GM12892 (cell line): ENCODE results near the gene CDC14B.

Experiments used
- POLR2A ChIP-seq: IDR thresholded peaks from 2 replicates; pipeline ENCODE4 v1.6.1; 2011; ENCODE audit warnings: low read depth, low read length, control low read depth
- POLR2AphosphoS5 ChIP-seq: IDR thresholded peaks from 2 replicates; pipeline ENCODE4 v1.6.1; 2011; ENCODE audit warnings: low read depth, low read length, control low read depth

- TF ChIP-seq POLR2A (no peak), POLR2AphosphoS5 (no peak)
These were observed 61.7 kb downstream of the CDC14B start for GRCh38 chr9:96557921-96558320.
